ENCODE measurements around the gene ZNF689.

ZNF689 gene

GRCh38 chr16:30619638-30620037, 9.4 kb upstream of the ZNF689 start:
- Histone ChIP-seq H3K9ac (ENCODE audit: low read depth in 1 of 2, low read length in 2 of 2) (no peak overlapping the region), H3K4me3 (ENCODE audit: low read length in 2 of 2) (no peak overlapping the region), H3K9me3 (ENCODE audit: control insufficient read depth in 2 of 2, low read length in 2 of 2) (no peaks in the 10 kb centered on the region), H3K4me1 (ENCODE audit: control insufficient read depth in 2 of 2, insufficient read depth in 2 of 2, low read length in 2 of 2) (peaks cover 6% of the 10 kb centered on the region in 2 donors), H3K27me3 (ENCODE audit: control insufficient read depth in 2 of 2, insufficient read depth in 2 of 2, low read length in 2 of 2) (no peaks in the 10 kb centered on the region), H3K27ac (ENCODE audit: low read depth in 2 of 2, low read length in 2 of 2) (no peak overlapping the region), H3K36me3 (ENCODE audit: control insufficient read depth in 2 of 2, insufficient read depth in 2 of 2, low read length in 2 of 2) (no peaks in the 10 kb centered on the region)

GRCh38 chr16:30619202-30619601, 9.0 kb upstream of the ZNF689 start:
- peaks cover 6% of the 10 kb centered on the region in 2 donors for H3K4me1 ChIP-seq (ENCODE audit: control insufficient read depth in 2 of 2, insufficient read depth in 2 of 2, low read length in 2 of 2)
- no peak overlapping the region for H3K4me3 ChIP-seq (ENCODE audit: low read length in 2 of 2)
- H3K9ac ChIP-seq (ENCODE audit: low read depth in 1 of 2, low read length in 2 of 2) = no peak overlapping the region
- H3K36me3 ChIP-seq (ENCODE audit: control insufficient read depth in 2 of 2, insufficient read depth in 2 of 2, low read length in 2 of 2) = no peaks in the 10 kb centered on the region
- H3K27ac ChIP-seq (ENCODE audit: low read depth in 2 of 2, low read length in 2 of 2) = no peak overlapping the region
- H3K9me3 ChIP-seq (ENCODE audit: control insufficient read depth in 2 of 2, low read length in 2 of 2) = no peaks in the 10 kb centered on the region
- no peaks in the 10 kb centered on the region for H3K27me3 ChIP-seq (ENCODE audit: control insufficient read depth in 2 of 2, insufficient read depth in 2 of 2, low read length in 2 of 2)

GRCh38 chr16:30615358-30616091, 5.3 kb upstream of the ZNF689 start:
- H3K9me3 ChIP-seq (ENCODE audit: control insufficient read depth in 2 of 2, low read length in 2 of 2) = no peaks in the 10 kb centered on the region
- no peak overlapping the region for H3K4me3 ChIP-seq (ENCODE audit: low read length in 2 of 2)
- no peaks in the 10 kb centered on the region for H3K27me3 ChIP-seq (ENCODE audit: control insufficient read depth in 2 of 2, insufficient read depth in 2 of 2, low read length in 2 of 2)
- H3K4me1 ChIP-seq (ENCODE audit: control insufficient read depth in 2 of 2, insufficient read depth in 2 of 2, low read length in 2 of 2) = peaks cover 6 to 7% of the 10 kb centered on the region in 2 donors
- H3K36me3 ChIP-seq (ENCODE audit: control insufficient read depth in 2 of 2, insufficient read depth in 2 of 2, low read length in 2 of 2) = no peaks in the 10 kb centered on the region
- H3K27ac ChIP-seq (ENCODE audit: low read depth in 2 of 2, low read length in 2 of 2) = no peak overlapping the region
- no peak overlapping the region for H3K9ac ChIP-seq (ENCODE audit: low read depth in 1 of 2, low read length in 2 of 2)

- Histone ChIP-seq H3K4me3 (ENCODE audit: low read length in 2 of 2) (peak overlapping the region; percentile 91 to 98), H3K4me1 (ENCODE audit: control insufficient read depth in 2 of 2, insufficient read depth in 2 of 2, low read length in 2 of 2) (peaks cover 8 to 9% of the 10 kb centered on the region in 2 donors), H3K27ac (ENCODE audit: low read depth in 2 of 2, low read length in 2 of 2) (peak overlapping the region; percentile 91 to 96), H3K27me3 (ENCODE audit: control insufficient read depth in 2 of 2, insufficient read depth in 2 of 2, low read length in 2 of 2) (no peaks in the 10 kb centered on the region), H3K9ac (ENCODE audit: low read depth in 1 of 2, low read length in 2 of 2) (peak overlapping the region; percentile 96 to 99), H3K36me3 (ENCODE audit: control insufficient read depth in 2 of 2, insufficient read depth in 2 of 2, low read length in 2 of 2) (peaks cover 8 to 16% of the 10 kb centered on the region in 2 donors), H3K9me3 (ENCODE audit: control insufficient read depth in 2 of 2, low read length in 2 of 2) (no peaks in the 10 kb centered on the region)
Observed at GRCh38 chr16:30609002-30609925, 925 bp downstream of the ZNF689 start.

- no peak overlapping the region for H3K4me3 ChIP-seq (ENCODE audit: low read length in 2 of 2)
- H3K36me3 ChIP-seq (ENCODE audit: control insufficient read depth in 2 of 2, insufficient read depth in 2 of 2, low read length in 2 of 2) = peaks cover 21 to 26% of the 10 kb centered on the region in 2 donors
- H3K9me3 ChIP-seq (ENCODE audit: control insufficient read depth in 2 of 2, low read length in 2 of 2) = no peaks in the 10 kb centered on the region
- peaks cover 8 to 9% of the 10 kb centered on the region in 2 donors for H3K4me1 ChIP-seq (ENCODE audit: control insufficient read depth in 2 of 2, insufficient read depth in 2 of 2, low read length in 2 of 2)
- H3K27ac ChIP-seq (ENCODE audit: low read depth in 2 of 2, low read length in 2 of 2) = no peak overlapping the region
- H3K9ac ChIP-seq (ENCODE audit: low read depth in 1 of 2, low read length in 2 of 2) = no peak overlapping the region
- H3K27me3 ChIP-seq (ENCODE audit: control insufficient read depth in 2 of 2, insufficient read depth in 2 of 2, low read length in 2 of 2) = no peaks in the 10 kb centered on the region
Observed at GRCh38 chr16:30606004-30606403, 4.2 kb downstream of the ZNF689 start.

GRCh38 chr16:30605158-30605557, 5.0 kb downstream of the ZNF689 start:
- Histone ChIP-seq H3K36me3 (ENCODE audit: control insufficient read depth in 2 of 2, insufficient read depth in 2 of 2, low read length in 2 of 2) (peaks cover 21 to 26% of the 10 kb centered on the region in 2 donors), H3K4me1 (ENCODE audit: control insufficient read depth in 2 of 2, insufficient read depth in 2 of 2, low read length in 2 of 2) (peaks cover 6 to 8% of the 10 kb centered on the region in 2 donors), H3K9ac (ENCODE audit: low read depth in 1 of 2, low read length in 2 of 2) (no peak overlapping the region), H3K27ac (ENCODE audit: low read depth in 2 of 2, low read length in 2 of 2) (no peak overlapping the region), H3K9me3 (ENCODE audit: control insufficient read depth in 2 of 2, low read length in 2 of 2) (no peaks in the 10 kb centered on the region), H3K27me3 (ENCODE audit: control insufficient read depth in 2 of 2, insufficient read depth in 2 of 2, low read length in 2 of 2) (no peaks in the 10 kb centered on the region), H3K4me3 (ENCODE audit: low read length in 2 of 2) (no peak overlapping the region)

GRCh38 chr16:30604316-30604947, 5.8 kb downstream of the ZNF689 start:
- Histone ChIP-seq H3K4me3 (ENCODE audit: low read length in 2 of 2) (no peak overlapping the region), H3K36me3 (ENCODE audit: control insufficient read depth in 2 of 2, insufficient read depth in 2 of 2, low read length in 2 of 2) (peaks cover 21 to 26% of the 10 kb centered on the region in 2 donors), H3K27me3 (ENCODE audit: control insufficient read depth in 2 of 2, insufficient read depth in 2 of 2, low read length in 2 of 2) (no peaks in the 10 kb centered on the region), H3K27ac (ENCODE audit: low read depth in 2 of 2, low read length in 2 of 2) (no peak overlapping the region), H3K9ac (ENCODE audit: low read depth in 1 of 2, low read length in 2 of 2) (no peak overlapping the region), H3K4me1 (ENCODE audit: control insufficient read depth in 2 of 2, insufficient read depth in 2 of 2, low read length in 2 of 2) (peaks cover 6% of the 10 kb centered on the region in 2 donors), H3K9me3 (ENCODE audit: control insufficient read depth in 2 of 2, low read length in 2 of 2) (no peaks in the 10 kb centered on the region)

GRCh38 chr16:30603945-30604315, 6.3 kb downstream of the ZNF689 start:
- Histone ChIP-seq H3K36me3 (ENCODE audit: control insufficient read depth in 2 of 2, insufficient read depth in 2 of 2, low read length in 2 of 2) (peaks cover 21 to 26% of the 10 kb centered on the region in 2 donors), H3K4me1 (ENCODE audit: control insufficient read depth in 2 of 2, insufficient read depth in 2 of 2, low read length in 2 of 2) (peaks cover under 1 to 1% of the 10 kb centered on the region in 2 donors), H3K9ac (ENCODE audit: low read depth in 1 of 2, low read length in 2 of 2) (no peak overlapping the region)

GRCh38 chr16:30602616-30603277, 7.4 kb downstream of the ZNF689 start:
- no peak overlapping the region for H3K9ac ChIP-seq (ENCODE audit: low read depth in 1 of 2, low read length in 2 of 2)
- H3K27ac ChIP-seq (ENCODE audit: low read depth in 2 of 2, low read length in 2 of 2) = no peak overlapping the region
- peaks cover 21 to 22% of the 10 kb centered on the region in 2 donors for H3K36me3 ChIP-seq (ENCODE audit: control insufficient read depth in 2 of 2, insufficient read depth in 2 of 2, low read length in 2 of 2)
- H3K4me3 ChIP-seq (ENCODE audit: low read length in 2 of 2) = no peak overlapping the region
- H3K9me3 ChIP-seq (ENCODE audit: control insufficient read depth in 2 of 2, low read length in 2 of 2) = no peaks in the 10 kb centered on the region
- H3K27me3 ChIP-seq (ENCODE audit: control insufficient read depth in 2 of 2, insufficient read depth in 2 of 2, low read length in 2 of 2) = no peaks in the 10 kb centered on the region
- H3K4me1 ChIP-seq (ENCODE audit: control insufficient read depth in 2 of 2, insufficient read depth in 2 of 2, low read length in 2 of 2) = no peaks in the 10 kb centered on the region

More at GRCh38 chr16:30603945-30604315, 6.3 kb downstream of the ZNF689 start:
- Histone ChIP-seq H3K27me3 (ENCODE audit: control insufficient read depth in 2 of 2, insufficient read depth in 2 of 2, low read length in 2 of 2) (no peaks in the 10 kb centered on the region), H3K27ac (ENCODE audit: low read depth in 2 of 2, low read length in 2 of 2) (no peak overlapping the region), H3K9me3 (ENCODE audit: control insufficient read depth in 2 of 2, low read length in 2 of 2) (no peaks in the 10 kb centered on the region), H3K4me3 (ENCODE audit: low read length in 2 of 2) (no peak overlapping the region)

Data from mucosa of rectum (tissue), 2 donors.